ENCODE measurements around the gene RAET1E. TPM values are rescaled to one million over a fixed set of nuclear protein-coding genes. Genes with fewer than 3 reads are reported as not detected.

RAET1E gene
- total and polyA plus RNA-seq, 4 donors: 0.56 to 0.98 (median 0.93) TPM

- no peak overlapping the region for H3K4me3 ChIP-seq
- no peak for TF ChIP-seq CTCF (IDR thresholded peaks at IDR 0.05; ENCODE audit: control extremely low read depth, extremely low read depth)
- no peak overlapping the region for H3K9ac ChIP-seq (ENCODE audit: insufficient read depth in 1 of 2, low read length in 2 of 2)
- 90 to 92% methylated on average over 3 of the region's 3 CpGs for WGBS, 2 donors
- DNase-seq: no peak
- H3K36me3 ChIP-seq (ENCODE audit: control insufficient read depth in 4 of 4, insufficient read depth in 4 of 4, low read length in 4 of 4): no peaks in the 10 kb centered on the region
- peaks cover 2 to 12% (median 4%) of the 10 kb centered on the region in 5 donors for H3K4me1 ChIP-seq (ENCODE audit: control insufficient read depth in 5 of 5, insufficient read depth in 5 of 5, low read length in 5 of 5)
- no peak for ATAC-seq (ENCODE audit: insufficient read depth, low FRiP score)
- no peak overlapping the region for H3K27ac ChIP-seq (ENCODE audit: low read depth in 1 of 2, low read length in 1 of 2)
- no peaks in the 10 kb centered on the region for H3K27me3 ChIP-seq (ENCODE audit: control insufficient read depth in 3 of 3, insufficient read depth in 3 of 3, low read length in 2 of 3)
- peaks cover 0 to 2% (median 0%) of the 10 kb centered on the region in 4 donors for H3K9me3 ChIP-seq (ENCODE audit: control insufficient read depth in 4 of 4, insufficient read depth in 3 of 4, low read length in 3 of 4)
These were observed 38.0 kb downstream of the RAET1E start for GRCh38 chr6:149859938-149860337.

GRCh38 chr6:149859368-149859767 is 38.5 kb downstream of the RAET1E start:
- DNase-seq (peak in 1 of 3 donors; percentile 14), ATAC-seq (ENCODE audit: insufficient read depth, low FRiP score) (no peak)
- Histone ChIP-seq H3K9me3 (ENCODE audit: control insufficient read depth in 4 of 4, insufficient read depth in 3 of 4, low read length in 3 of 4) (peaks cover 0 to 2% (median 0%) of the 10 kb centered on the region in 4 donors), H3K4me3 (no peak overlapping the region), H3K36me3 (ENCODE audit: control insufficient read depth in 4 of 4, insufficient read depth in 4 of 4, low read length in 4 of 4) (no peaks in the 10 kb centered on the region), H3K27ac (ENCODE audit: low read depth in 1 of 2, low read length in 1 of 2) (no peak overlapping the region), H3K4me1 (ENCODE audit: control insufficient read depth in 5 of 5, insufficient read depth in 5 of 5, low read length in 5 of 5) (peaks cover 2 to 17% (median 5%) of the 10 kb centered on the region in 5 donors), H3K27me3 (ENCODE audit: control insufficient read depth in 3 of 3, insufficient read depth in 3 of 3, low read length in 2 of 3) (no peaks in the 10 kb centered on the region), H3K9ac (ENCODE audit: insufficient read depth in 1 of 2, low read length in 2 of 2) (no peak overlapping the region)
- TF ChIP-seq CTCF (IDR thresholded peaks at IDR 0.05; ENCODE audit: control extremely low read depth, extremely low read depth): no peak
- 66% methylated on average over 6 to 7 of the region's 7 CpGs for WGBS, 2 donors

GRCh38 chr6:149857541-149857940 is 40.4 kb downstream of the RAET1E start:
- Histone ChIP-seq H3K27ac (ENCODE audit: low read depth in 1 of 2, low read length in 1 of 2) (no peak overlapping the region), H3K36me3 (ENCODE audit: control insufficient read depth in 4 of 4, insufficient read depth in 4 of 4, low read length in 4 of 4) (no peaks in the 10 kb centered on the region), H3K4me1 (ENCODE audit: control insufficient read depth in 5 of 5, insufficient read depth in 5 of 5, low read length in 5 of 5) (peaks cover 2 to 17% (median 5%) of the 10 kb centered on the region in 5 donors), H3K9me3 (ENCODE audit: control insufficient read depth in 4 of 4, insufficient read depth in 3 of 4, low read length in 3 of 4) (no peaks in the 10 kb centered on the region), H3K9ac (ENCODE audit: insufficient read depth in 1 of 2, low read length in 2 of 2) (no peak overlapping the region), H3K4me3 (no peak overlapping the region), H3K27me3 (ENCODE audit: control insufficient read depth in 3 of 3, insufficient read depth in 3 of 3, low read length in 2 of 3) (no peaks in the 10 kb centered on the region)
- ATAC-seq (ENCODE audit: insufficient read depth, low FRiP score): no peak
- 85 to 95% methylated on average over 5 of the region's 5 CpGs for WGBS, 2 donors
- no peak for TF ChIP-seq CTCF (IDR thresholded peaks at IDR 0.05; ENCODE audit: control extremely low read depth, extremely low read depth)
- DNase-seq: no peak

Measured in lung (tissue), 12 donors.